Measurements from ENCODE around the gene FBXW5.

Gene FBXW5

DNA sequence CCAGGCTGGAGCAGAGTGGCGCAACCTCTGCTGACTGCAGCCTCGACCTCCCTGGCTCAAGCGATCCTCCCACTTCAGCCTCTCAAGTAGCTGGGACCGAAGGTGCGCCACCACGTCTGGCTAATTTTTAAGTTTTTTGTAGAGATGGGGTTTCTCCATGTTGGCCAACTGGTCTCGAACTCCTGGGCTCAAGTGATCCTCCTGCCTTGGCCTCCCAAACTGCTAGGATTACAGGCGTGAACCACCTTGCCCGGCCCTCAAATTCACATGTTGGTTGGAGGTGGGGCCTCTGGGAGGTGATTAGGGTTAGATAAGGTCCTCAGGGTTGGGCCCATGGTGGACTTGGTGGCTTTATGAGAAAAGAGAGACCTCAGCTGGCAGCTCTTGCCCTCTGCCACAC lies 17.6 kb upstream of the FBXW5 start:
- no peak for DNase-seq (ENCODE audit: low read depth in 2 of 3, low spot score in 1 of 3)

DNA sequence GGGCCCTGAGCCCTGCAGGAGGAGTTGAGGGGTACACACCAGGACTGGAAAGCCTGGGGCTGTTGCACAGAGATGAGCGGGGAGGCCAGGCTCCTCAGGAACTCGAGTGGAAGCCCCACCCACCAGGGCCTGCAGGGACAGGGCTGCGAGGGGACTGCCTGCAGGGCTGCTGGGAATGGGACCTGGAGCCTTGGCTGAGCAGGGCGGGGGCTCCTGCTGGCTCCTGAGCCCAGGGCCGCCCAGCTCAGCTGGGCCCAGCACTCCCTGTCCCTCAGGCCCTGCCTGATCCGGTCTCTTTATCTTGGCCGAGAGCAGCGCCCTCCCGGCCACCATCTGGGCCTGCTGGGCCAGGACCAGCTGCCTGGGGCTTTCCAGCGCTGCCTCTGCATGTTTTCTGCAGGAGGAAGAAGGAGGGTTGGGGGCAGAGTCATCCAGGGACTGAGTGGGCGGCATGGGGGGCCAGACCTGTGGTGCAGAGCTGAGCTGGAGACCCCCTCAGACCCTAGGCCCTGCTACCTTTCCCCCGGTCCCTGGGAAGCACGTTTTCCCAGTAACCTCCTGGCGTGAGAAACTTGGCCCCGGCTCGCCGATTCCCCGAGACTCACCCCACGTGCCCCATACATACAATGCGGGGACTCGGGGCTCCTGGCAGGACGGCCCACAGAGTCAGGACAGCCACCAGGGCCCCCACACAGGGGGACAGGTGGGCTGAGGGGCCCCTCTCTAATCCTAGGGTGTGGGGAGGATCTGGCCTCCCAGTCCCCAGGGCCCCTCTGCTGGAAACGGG lies 16.9 kb upstream of the FBXW5 start:
- DNase-seq (ENCODE audit: low read depth in 2 of 3, low spot score in 1 of 3): no peak

DNA sequence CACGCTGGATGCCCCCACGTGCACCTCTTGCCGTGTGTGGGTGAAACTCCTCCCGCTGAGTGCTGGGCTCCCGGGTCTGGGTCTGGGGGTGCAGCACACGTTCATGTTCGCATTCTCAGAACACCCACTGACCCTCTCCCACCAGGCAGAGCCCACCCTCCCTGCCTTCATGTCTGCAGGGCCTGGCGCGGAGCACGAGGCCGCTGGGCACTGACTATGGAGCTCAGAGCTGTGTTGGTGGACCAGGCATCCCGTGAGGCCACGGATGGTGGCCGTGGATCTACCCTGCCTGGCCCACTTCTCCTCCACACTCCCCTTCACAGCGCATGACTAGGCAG lies 16.4 kb upstream of the FBXW5 start:
- DNase-seq (ENCODE audit: low read depth in 2 of 3, low spot score in 1 of 3): no peak

DNA sequence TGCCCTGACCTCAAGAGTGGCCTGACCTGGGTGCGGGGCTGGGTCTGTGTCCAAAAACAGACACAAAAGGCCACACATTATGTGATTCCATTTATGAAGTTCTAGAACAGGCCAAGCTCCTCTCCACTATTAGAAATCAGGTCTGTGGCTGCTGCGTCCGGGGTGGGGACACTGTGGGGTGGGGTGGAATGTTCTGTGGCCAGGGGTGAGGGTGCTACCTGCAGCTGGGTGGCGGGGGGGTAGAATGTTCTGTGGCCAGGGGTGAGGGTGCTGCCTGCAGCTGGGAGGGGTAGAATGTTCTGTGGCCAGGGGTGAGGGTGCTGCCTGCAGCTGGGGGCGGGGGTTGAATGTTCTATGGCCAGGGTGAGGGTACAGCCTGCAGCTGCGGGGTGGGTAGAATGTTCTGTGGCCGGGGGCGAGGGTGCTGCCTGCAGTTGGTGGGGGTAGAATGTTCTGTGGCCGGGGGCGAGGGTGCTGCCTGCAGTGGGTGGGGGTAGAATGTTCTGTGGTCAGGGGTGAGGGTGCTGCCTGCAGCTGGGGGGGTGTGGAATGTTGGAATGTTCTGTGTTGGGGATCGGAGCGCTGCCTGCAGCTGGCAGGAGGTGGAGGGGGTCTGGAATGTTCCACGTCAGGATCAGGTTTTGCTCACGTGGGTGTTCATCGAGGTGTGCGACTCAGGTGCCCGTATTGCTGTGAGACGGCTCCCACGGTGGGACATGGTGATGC lies 15.8 kb upstream of the FBXW5 start:
- DNase-seq (ENCODE audit: low read depth in 2 of 3, low spot score in 1 of 3): no peak

DNA sequence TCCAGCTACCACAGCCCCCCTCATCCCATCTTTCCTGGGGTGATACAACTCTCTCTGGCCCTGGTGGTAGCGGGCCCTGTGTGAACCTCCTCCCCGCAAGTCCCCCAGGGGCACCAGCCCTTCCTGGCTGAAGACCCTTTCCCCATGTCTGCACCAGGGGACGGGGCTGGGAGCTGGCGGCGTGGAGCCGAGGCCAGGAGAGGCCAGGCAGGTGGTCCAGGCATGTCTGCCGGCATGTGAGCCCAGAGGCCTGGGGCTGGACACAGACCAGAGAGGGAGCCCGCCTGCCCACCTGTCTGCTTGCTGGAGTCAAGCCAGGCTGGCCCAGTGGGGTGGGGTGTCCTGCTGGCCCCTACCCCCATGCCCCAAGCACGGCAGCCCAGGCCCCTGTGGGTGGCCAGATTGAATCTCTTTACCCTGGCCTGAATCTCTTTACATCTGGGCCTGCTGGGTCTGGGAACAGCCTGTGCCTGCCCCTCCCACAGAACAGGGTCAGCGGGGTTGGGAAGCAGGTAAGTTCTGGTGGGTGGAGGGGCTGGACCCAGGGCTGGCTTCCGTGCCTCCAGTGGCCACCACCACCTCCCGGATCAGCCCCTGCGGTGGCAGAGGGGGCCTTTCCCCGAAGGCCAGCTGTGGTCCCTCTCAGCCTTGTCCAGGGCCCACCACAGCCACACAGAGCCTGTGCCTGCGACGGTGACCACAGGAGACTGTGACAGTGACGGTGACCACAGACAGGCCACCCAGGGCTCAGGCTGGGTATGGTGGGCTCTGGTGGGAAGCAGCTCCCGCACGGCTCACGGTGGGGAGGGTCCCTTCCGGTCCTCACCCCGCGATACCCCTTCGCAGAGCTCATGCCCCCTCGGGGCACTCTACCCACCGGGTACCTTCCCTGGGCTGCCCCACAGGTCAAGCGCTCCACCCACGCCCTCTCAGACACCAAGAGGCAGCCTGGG lies 14.6 kb upstream of the FBXW5 start:
- DNase-seq (ENCODE audit: low read depth in 2 of 3, low spot score in 1 of 3): no peak

DNA sequence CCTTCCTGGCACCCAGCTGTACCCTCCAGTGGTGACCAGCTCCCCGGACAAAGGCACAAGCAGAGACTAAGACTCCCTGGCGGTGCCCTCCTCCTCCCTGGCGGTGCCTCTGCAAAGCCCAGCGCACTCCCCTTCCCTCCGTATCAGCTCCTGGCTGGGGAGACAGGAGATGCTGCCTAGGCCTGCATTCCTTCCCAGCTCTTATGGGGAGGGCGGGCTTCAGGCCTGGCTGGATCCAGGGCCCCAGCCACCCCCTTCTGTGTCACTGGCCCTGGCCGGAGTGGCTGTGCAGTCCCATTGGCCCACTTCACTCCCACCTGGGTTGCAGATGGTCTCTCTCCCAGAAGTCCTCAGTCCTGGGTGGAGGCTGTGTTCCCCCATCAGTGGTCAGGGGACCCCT lies 13.9 kb upstream of the FBXW5 start:
- DNase-seq (ENCODE audit: low read depth in 2 of 3, low spot score in 1 of 3): no peak

DNA sequence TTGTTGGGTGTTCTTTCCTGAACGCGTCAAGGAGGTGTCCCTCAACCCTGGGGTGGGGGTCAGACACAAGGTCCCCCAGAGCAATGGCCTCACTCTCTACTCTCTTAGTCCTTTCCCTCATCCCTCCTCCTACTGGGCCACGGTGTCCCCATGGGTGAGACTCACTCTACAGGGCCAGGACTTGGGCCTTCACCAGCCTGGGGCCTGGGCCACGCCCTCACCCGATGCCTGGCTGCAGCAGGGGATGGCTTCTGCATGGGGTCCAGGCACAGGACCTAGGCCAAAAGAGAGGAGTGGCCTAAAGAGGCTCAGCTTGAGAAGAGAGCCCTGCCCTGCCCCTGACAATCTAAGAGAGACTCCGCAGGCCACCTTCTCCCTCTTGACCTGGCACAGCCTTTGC lies 13.4 kb upstream of the FBXW5 start:
- DNase-seq (ENCODE audit: low read depth in 2 of 3, low spot score in 1 of 3): no peak

DNA sequence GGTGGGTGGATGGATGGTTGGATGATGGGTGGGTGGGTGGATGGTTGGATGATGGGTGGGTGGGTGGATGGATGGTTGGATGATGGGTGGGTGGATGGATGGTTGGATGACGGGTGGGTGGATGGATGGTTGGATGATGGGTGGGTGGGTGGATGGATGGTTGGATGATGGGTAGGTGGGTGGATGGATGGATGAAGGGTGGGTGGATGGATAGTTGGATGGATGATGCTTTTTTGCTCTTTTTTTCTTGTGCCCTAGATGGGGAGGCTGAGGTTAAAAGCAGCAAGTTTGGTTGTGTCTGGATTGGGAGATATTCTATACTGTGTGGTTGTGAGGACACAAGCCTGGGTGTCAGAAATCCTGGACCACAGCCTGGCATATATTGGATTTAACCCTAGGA lies 12.9 kb upstream of the FBXW5 start:
- DNase-seq (ENCODE audit: low read depth in 2 of 3, low spot score in 1 of 3): no peak

DNA sequence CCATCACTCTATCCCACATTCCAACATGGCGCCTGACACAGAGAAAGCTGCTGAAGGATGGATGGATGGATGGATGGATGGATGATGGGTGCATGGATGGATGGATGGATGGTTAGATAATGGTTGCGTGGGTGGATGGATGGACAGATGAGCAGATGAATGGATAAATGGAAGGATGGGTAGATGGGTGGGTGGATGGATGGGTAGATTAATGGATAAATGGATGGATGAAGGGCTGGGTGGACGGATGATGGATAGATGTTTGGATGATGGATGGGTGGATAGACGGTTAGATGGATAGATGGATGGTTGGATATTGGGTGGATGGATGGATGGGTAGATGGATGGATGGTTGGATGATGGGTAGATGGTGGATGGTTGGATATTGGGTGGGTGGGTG lies 12.1 kb upstream of the FBXW5 start:
- no peak for DNase-seq (ENCODE audit: low read depth in 2 of 3, low spot score in 1 of 3)

DNA sequence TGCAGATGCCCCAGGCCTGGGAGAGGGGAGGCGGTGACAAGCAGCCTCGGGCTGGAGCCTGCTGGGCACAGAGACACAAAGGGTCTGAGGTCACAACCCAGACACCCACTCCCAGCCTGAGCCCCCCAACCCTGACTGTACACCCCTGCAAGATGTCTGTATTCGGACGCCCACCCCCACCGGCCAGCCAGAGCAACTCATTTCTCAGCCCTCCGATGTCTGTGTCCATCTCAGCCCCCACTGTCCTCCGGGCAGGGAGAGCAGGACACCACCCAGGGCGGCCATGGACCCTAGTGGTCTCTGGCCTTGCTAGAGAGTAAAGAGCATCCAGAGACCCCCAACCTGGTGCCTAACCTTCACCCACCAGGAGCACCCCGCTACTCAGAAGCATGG lies 11.4 kb upstream of the FBXW5 start:
- DNase-seq (ENCODE audit: low read depth in 2 of 3, low spot score in 1 of 3): no peak

DNA sequence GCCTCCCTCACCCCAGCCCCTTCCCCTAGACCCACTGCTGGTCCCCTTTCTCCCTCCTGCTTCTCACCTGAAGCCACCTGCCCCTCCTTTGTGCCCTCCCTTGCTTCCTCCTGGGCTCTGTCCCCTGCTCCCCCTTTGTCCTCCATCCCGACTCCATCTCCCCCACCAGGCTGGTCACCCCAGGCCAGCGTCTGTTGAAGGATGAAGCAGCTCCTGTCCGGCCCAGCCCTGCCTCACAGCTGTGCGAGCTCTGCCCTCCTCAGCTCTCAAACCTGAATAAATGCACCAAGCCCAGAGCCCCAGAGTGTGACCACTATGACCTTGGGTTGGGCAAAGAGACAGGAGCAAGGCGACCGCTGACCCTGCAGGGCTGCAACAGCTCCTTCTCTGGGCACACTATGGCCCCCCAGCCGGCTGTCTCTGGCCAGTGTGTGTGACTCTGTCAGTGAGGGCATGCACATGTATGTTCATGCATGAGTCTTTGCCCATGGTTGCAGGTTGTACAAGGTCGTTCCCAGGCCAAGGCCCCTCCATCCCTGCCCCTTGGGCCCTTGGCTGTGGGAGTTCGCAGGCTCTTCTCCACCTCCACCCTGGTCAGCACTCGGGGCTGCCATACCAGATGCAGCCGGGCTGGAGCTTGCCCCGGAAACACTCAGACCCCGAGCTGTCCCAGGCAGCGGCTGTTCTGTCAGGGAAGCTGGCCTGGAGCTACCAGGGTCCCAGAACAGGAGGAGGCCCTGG lies 10.8 kb upstream of the FBXW5 start:
- no peak for DNase-seq (ENCODE audit: low read depth in 2 of 3, low spot score in 1 of 3)

DNA sequence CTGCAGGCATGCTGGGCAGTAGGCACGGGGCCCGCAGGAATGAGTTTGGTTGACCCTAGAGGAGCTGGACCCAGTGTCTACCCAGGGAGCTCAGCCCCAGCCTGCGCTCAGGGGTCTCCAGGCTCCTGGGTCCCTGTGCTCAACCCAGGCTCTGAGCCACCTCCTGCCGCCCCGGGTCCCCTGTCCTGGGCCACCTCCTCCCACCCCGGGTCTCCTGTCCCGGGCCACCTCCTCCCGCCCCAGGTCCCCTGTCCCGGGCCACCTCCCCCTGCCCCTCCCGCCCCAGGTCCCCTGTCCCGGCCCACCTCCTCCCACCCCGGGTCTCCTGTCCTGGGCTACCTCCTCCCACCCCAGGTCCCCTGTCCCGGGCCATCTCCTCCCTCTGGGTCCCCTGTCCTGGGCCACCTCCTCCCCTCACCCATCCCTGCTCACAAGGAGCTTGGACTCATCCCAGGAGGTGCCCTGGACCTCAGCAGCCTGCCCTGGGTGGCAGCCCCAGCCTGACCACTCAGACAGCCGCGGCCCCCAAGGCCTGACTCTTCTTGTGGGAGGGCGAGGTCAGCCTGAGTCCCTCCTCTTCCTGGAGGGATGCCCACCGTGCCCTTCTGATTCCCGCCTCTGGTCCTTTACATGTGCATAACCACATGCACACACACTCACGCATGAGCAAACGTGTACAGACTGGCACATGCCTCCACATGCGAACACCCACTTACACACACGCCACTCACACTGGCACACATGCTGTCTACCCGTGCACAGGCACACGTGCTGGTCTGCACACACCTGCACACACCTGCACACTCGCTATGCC lies 9.9 kb upstream of the FBXW5 start:
- DNase-seq (ENCODE audit: low read depth in 2 of 3, low spot score in 1 of 3): no peak

DNA sequence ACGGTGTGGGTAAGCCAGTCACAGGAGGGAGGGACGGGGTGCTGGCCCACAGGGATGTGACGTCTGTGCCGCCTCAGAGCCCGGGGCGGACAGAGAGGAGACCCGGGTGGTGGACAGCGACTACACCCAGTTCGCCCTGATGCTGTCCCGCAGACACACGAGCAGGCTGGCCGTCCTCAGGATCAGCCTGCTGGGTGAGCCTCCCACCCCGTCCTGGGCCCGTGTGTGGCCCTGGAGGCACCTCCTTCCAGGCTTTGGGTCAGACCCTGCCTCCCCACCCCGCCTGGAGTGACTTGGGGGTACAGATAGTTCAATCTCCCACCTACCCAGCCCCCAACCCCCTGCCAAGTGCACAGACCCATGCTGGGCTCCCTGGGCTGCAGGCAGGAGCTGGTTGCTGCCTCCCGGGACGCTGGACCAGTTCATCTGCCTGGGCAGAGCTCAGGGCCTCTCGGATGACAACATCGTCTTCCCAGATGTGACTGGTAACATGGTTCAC lies 9.3 kb upstream of the FBXW5 start:
- no peak for DNase-seq (ENCODE audit: low read depth in 2 of 3, low spot score in 1 of 3)

DNA sequence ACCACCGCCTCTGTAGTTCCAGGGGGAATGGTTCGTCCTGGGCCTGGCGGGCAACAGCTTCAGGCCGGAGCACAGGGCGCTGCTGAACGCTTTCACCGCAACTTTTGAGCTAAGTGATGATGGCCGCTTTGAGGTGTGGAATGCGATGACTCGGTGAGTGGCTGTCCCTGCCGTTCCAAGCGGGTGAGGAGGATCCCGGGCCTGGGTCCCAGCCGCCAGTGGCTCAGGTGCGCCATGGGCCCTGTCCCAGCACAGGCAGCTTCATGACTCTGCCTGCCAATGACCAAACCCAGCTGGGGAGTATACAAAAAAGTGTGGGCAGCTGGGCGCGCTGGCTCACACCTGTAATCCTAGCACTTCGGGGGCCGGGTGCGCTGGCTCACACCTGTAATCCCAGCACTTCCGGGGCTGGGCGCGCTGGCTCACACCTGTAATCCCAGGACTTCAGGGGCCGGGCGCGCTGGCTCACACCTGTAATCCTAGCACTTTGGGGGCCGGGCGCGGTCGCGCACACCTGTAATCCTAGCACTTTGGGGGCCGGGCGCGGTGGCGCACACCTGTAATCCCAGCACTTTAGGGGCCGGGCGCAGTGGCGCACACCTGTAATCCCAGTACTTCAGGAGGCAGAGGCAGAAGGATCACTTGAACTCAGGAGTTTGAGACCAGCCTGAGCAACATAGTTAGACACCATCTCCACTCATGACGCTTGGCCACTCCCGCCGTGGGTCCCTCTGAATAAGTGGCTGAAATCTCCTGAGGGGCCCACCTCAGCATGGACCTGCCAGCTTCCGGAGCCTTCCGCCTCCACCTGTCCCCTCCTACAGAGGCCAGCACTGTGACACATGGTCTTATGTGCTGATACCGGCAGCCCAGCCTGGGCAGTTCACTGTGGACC lies 8.6 kb upstream of the FBXW5 start:
- DNase-seq (ENCODE audit: low read depth in 2 of 3, low spot score in 1 of 3): no peak

DNA sequence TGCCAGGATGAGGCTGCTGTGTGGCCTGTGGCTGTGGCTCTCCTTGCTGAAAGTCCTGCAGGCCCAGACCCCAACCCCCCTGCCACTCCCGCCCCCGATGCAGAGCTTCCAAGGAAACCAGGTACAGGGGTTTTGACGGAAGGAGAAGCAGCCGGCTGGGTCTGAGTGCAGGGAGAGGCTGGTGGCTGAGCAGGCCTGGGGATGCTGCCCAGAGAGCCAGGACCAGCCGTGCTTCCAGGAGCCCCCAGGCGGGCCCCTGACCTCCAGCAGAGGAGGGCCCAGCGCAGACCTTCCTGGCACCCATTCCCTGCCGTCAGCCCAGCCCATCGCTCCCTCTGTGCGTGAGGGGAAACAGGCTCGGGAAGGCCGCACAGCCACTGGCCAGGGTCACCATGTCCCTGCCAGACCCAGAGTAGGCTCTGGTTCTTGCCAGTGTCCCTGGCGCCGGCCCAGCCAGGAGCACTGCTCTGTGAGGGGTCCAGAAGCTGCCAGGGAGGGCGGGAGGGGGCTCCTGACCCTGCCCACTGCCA lies 7.8 kb upstream of the FBXW5 start:
- DNase-seq (ENCODE audit: low read depth in 2 of 3, low spot score in 1 of 3): no peak

DNA sequence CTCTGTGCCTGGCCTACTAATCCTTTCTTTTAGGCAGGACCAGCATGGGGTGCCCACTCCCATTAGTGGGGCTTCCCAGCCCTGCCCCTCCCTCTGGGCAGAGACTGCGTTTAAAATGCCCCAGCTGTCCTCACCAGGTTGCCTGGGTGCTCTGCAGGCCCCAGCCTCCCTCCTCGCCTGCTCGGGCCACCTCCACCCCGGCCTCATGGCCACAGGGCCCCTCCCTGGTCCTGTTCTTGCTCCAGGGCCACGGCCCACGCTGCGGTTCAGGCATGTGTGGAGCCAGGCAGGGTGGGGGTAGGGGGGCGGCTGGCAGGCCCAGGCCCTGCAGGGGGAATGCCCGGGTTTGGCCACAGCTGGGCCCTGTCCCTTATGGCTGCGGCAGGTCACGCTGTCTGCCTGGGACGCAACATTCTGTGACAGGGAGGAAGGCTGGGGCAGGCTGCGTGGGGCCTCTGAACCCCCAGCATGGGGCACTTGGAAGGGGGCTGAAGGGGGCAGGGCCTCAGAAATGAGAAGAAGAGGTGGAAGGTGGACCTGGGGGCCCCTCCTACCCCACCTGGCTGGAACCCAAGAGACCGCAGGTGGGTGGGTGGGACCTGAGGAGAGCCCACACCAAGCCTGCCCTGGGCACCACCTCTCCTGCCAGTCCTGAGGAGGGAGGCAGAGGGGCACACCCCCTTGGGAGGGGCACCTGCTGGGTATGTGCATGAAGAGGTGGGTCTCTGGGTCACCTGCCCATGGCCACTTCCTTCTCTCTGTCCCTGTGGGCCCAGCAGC lies 7.2 kb upstream of the FBXW5 start, which contains the start of gene LCN12:
LCN12 (plus strand) TSS at position 733 of the 780 bp plus-strand sequence. CDS start 55 bp downstream, outside the sequence.
- DNase-seq (ENCODE audit: low read depth in 2 of 3, low spot score in 1 of 3): no peak

DNA sequence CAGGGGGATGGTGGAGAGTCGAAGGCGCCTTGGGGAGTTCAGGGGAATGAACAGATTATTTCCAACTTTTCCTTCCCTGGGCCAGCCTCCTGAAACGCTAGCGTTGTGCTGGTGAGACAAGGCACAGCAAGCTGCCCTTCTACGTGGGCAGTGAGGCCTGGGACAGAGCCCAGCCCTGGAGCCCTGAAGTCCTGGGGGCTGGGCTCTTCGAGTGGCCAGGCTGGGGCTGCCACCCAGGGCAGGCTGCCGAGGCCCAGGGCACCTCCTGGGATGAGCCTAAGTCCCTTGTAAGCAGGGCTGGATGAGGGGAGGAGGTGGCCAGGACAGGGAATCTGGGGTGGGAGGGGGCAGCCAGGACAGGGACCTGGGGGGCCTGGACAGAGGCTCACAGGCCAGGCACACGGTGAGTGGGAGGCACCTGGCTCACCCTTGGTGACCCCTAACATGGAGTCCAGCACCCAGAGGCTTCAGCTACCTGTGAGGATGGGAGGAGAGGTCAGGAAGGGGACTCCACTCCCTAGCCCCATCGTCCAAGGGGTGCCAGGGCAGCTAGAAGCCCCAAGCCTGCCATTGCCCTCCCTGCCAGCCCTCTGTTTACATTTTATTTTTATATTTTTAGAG lies 6.2 kb upstream of the FBXW5 start:
- DNase-seq (ENCODE audit: low read depth in 2 of 3, low spot score in 1 of 3): no peak
